AG09309 (cell line): Measurements from ENCODE around the gene NAT8L.

Source experiments
- DNase-seq: peaks from one replicate; pipeline ENCODE4 v3.0.0-alpha.2; 2010; ENCODE audit warnings: low read depth
- H3K4me3 ChIP-seq: 2 replicates; pipeline ENCODE4 v1.5.1; 2011; ENCODE audit warnings: mild to moderate bottlenecking, low read depth, low read length, moderate library complexity; ENCODE audit not compliant: control insufficient read depth
- CTCF ChIP-seq: IDR thresholded peaks from 2 replicates; pipeline ENCODE4 v1.5.1; 2011; ENCODE audit warnings: mild to moderate bottlenecking, low read depth, low read length, inconsistent platforms; ENCODE audit not compliant: insufficient read depth, control insufficient read depth; ENCODE audit errors: missing control alignments

Gene NAT8L

GRCh38 chr4:2065106-2065930, 6.2 kb downstream of the NAT8L start:
- no peak for DNase-seq
- H3K4me3 ChIP-seq = no peak overlapping the region
- no peak for TF ChIP-seq CTCF

DNA sequence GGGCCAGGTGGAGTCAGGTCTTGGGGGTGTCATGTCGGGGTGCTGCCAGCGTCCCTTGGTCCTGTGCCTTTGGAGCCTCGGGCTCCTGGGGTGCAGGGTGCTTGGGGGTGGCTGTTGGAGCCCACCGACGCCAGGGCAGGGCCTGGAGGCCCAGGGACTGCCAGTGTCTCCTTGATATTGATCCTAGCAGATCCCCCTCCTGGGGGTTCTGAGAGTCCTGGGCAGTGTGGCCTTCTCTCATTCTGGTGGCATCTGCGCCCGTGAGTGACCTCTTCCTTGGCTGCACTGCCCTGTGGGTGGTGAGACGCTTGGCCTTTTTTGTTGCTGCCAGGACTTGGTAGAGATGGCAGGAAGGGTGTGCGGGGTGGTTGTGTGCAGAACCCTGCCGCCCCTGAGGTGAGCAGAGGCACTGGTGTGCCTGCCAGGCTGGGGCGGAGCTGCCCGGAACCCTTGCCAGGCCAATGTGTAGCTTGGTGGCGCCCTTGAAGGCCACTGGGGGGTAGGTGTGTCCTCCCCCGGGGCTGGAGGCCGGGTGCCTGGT, 7.0 kb downstream of the NAT8L start:
- no peak for TF ChIP-seq CTCF
- H3K4me3 ChIP-seq = no peak overlapping the region
- no peak for DNase-seq

DNA sequence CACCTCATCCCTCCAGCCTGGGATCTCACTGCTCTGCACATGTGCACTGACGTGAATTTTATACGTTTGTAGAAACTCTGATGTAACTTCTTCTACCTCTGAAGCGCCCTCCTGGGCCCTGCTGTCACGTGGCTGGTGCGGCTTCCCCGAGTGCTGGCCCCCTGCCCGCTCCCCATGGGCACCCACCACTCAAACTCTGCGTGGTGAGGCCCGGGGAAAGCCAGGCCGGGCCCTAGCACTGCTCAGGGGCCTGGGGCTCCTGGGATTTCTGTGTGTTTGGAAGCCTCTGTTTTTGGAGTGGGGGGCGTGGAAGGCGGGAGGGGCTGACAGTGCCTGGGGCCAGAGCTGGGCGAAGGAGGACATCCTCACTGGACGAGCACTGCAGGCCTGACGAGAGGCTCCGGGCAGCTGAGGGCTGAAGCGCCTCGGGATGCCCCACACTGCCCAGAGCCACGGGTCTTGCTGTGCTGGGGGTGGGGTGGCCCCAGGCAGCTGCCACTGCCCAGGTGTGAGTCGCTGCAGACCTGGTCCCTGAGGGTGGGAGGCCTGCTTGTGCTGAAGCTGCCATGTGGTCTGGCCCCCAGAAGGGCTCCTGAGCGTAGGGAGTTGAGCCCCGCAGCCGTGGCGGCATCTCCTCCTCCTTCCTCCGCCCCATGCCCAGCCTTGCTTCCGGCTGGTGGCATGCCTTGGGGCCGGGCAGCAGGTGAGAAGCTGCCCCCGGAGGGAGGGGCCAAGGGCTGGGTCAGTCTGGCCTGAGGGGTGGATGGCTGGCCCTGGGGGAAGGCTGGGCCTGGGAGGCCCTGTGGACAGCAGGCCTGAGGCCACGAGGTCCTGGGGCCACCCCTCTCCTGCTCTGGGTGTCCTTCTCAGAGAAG, 7.7 kb downstream of the NAT8L start:
- TF ChIP-seq CTCF = no peak
- no peak overlapping the region for H3K4me3 ChIP-seq
- no peak for DNase-seq

- no peak for TF ChIP-seq CTCF
- DNase-seq = no peak
- no peak overlapping the region for H3K4me3 ChIP-seq
Observed at GRCh38 chr4:2067446-2068197, 8.5 kb downstream of the NAT8L start.

GRCh38 chr4:2068198-2068470, 9.0 kb downstream of the NAT8L start:
- TF ChIP-seq CTCF = no peak
- no peak for DNase-seq
- no peak overlapping the region for H3K4me3 ChIP-seq

DNA sequence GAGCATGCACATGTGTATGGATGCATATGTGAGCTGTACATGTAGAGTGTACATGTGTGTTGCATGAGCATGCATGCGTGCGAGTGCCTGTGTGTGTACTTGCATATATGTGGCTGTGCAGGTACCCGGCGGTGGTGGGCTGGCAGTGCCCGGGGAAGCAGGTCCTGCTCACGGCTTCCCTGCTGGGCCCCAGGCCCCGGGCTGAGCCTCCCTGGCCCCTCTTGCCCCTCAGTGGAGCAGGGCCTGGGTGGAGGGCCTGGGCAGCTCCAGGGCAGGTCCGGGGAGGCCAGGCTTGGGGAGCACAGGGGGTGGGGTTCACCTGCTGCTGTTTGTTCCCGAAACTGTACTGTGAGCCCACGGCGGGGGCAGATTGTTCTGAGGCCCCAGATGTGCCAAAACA, 9.4 kb downstream of the NAT8L start:
- no peak for TF ChIP-seq CTCF
- H3K4me3 ChIP-seq = no peak overlapping the region
- no peak for DNase-seq
